Smooth muscle cell (in vitro differentiated cells): Measurements from ENCODE around the gene ST6GALNAC6. TPM values are rescaled to one million over a fixed set of nuclear protein-coding genes. Genes with fewer than 3 reads are reported as not detected.

Experiments used
- DNase-seq: peaks from one replicate; lab custom pipeline; 2025; ENCODE audit not compliant: unreplicated experiment; lab: John Stamatoyannopoulos, UW
- H2AFZ ChIP-seq: fragments of 200-600 bp; sonication (generic); 2 replicates; pipeline ENCODE4 v1.6.0; 2016; ENCODE audit warnings: antibody characterized with exemption, low read depth, mild to moderate bottlenecking
- H3F3A ChIP-seq: fragments of 200-600 bp; sonication (generic); 2 replicates; pipeline ENCODE4 v1.6.0; 2017; ENCODE audit warnings: antibody characterized with exemption, low read depth
- H3K27ac ChIP-seq: fragments of 200-600 bp; sonication (generic); 2 replicates; pipeline ENCODE4 v1.5.1; 2016; ENCODE audit warnings: low read depth, mild to moderate bottlenecking
- H3K27me3 ChIP-seq: fragments of 200-600 bp; sonication (generic); 2 replicates; pipeline ENCODE4 v1.6.1; 2016; ENCODE audit warnings: low read depth, mild to moderate bottlenecking
- H3K36me3 ChIP-seq: fragments of 200-600 bp; sonication (generic); 2 replicates; pipeline ENCODE4 v1.5.1; 2016; ENCODE audit warnings: low read depth
- H3K4me1 ChIP-seq: fragments of 200-600 bp; sonication (generic); 2 replicates; pipeline ENCODE4 v1.5.1; 2016; ENCODE audit warnings: low read depth
- H3K4me2 ChIP-seq: fragments of 200-600 bp; sonication (generic); 2 replicates; pipeline ENCODE4 v1.6.0; 2016; ENCODE audit warnings: mild to moderate bottlenecking
- H3K4me3 ChIP-seq: fragments of 200-600 bp; sonication (generic); 2 replicates; pipeline ENCODE4 v1.5.1; 2016; ENCODE audit warnings: mild to moderate bottlenecking
- H3K79me2 ChIP-seq: fragments of 200-600 bp; sonication (generic); 2 replicates; pipeline ENCODE4 v1.6.0; 2016; ENCODE audit warnings: low read depth, mild to moderate bottlenecking
- H3K9ac ChIP-seq: fragments of 200-600 bp; sonication (generic); 2 replicates; pipeline ENCODE4 v1.6.0; 2016; ENCODE audit warnings: low read depth
- H3K9me3 ChIP-seq: fragments of 200-600 bp; sonication (generic); replicated peaks from 2 replicates; pipeline ENCODE4 v1.5.1; 2016; ENCODE audit warnings: low read depth
- H4K20me1 ChIP-seq: fragments of 200-600 bp; sonication (generic); 2 replicates; pipeline ENCODE4 v1.6.0; 2016; ENCODE audit warnings: low read depth
- CTCF ChIP-seq: fragments of 200-600 bp; sonication (generic); IDR thresholded peaks from 2 replicates; pipeline ENCODE4 v1.5.1; 2017; ENCODE audit warnings: borderline replicate concordance, mild to moderate bottlenecking, antibody characterized with exemption; ENCODE audit not compliant: insufficient read depth, poor library complexity, severe bottlenecking
- WGBS: methylation state at CpG from one replicate; pipeline ENCODE4 v1.1.7; 2016; ENCODE audit warnings: low lambda C conversion rate; 5-methylcytosine and 5-hydroxymethylcytosine counted together
- polyA plus RNA-seq: library from polyadenylated mRNA; unstranded; fragments of >200 nt; fragmentation: Nextera tagmentation; extraction: Ambion mirVana; gene quantifications from 2 replicates; pipeline ENCODE4 v1.2.1, GENCODE V29; 2016
- total RNA-seq: library from RNA; depleted of rRNA; stranded (reverse); fragments of >200 nt; gene quantifications from 2 replicates; pipeline ENCODE4 v1.2.3, GENCODE V29; 2014

Gene ST6GALNAC6
- total and polyA plus RNA-seq, 2 experiments from 2014 or later: 36.4 to 65.8 TPM

- Histone ChIP-seq H3K36me3 (peaks cover 14% of the 10 kb centered on the region), H3K4me1 (peaks cover 21% of the 10 kb centered on the region), H4K20me1 (peaks cover 25% of the 10 kb centered on the region), H3K27ac (peak overlapping the region; percentile 36), H2AFZ (peak overlapping the region; percentile 82), H3K9me3 (no peaks in the 10 kb centered on the region), H3K79me2 (no peaks in the 10 kb centered on the region), H3K27me3 (no peaks in the 10 kb centered on the region), H3K4me2 (peak overlapping the region; percentile 91), H3K9ac (peak overlapping the region; percentile 87), H3F3A (peaks cover 5% of the 10 kb centered on the region), H3K4me3 (peak overlapping the region; percentile 68)
- DNase-seq: peak; percentile 64
- WGBS: 16% methylated on average over 25 of the region's 32 CpGs
- no peak for TF ChIP-seq CTCF
Measured at GRCh38 chr9:127898433-127899127, 823 bp downstream of the ST6GALNAC6 start.

DNA sequence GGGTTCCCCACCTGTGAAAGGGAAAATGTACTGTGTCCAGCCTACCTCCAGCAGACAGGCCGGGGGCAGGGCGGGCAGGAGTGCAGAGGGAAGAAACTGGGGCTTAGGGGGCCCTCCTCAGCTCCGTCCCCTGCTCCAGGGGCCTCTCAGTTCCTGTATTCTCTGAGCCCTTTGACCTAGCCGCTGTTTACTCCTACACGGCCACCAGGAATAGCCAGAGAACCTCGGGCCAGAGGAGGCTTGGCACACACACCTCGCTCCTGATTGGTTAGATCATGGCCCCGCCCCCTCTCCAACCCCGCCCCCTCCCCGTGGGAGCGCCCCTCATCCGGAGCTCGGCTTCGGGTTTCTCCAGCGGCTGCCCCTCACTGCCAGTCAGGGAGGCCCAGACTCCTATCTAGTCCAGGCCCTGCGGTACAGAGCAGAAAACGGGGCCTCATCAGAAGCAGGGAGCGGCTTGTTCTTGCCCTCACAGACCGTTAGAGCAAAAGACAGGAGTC lies 2.2 kb downstream of the ST6GALNAC6 start:
- Histone ChIP-seq H3K9ac (no peak overlapping the region), H3F3A (peaks cover 5% of the 10 kb centered on the region), H3K36me3 (peaks cover 17% of the 10 kb centered on the region), H3K4me3 (no peak overlapping the region), H3K9me3 (no peaks in the 10 kb centered on the region), H3K27ac (peak overlapping the region; percentile 19), H3K27me3 (no peaks in the 10 kb centered on the region), H3K79me2 (no peaks in the 10 kb centered on the region), H4K20me1 (peaks cover 25% of the 10 kb centered on the region), H3K4me1 (peaks cover 16% of the 10 kb centered on the region), H3K4me2 (peak overlapping the region; percentile 63), H2AFZ (no peak overlapping the region)
- peak; percentile 68 for DNase-seq
- TF ChIP-seq CTCF: no peak
- WGBS: 20% methylated on average over 16 of the region's 19 CpGs

DNA sequence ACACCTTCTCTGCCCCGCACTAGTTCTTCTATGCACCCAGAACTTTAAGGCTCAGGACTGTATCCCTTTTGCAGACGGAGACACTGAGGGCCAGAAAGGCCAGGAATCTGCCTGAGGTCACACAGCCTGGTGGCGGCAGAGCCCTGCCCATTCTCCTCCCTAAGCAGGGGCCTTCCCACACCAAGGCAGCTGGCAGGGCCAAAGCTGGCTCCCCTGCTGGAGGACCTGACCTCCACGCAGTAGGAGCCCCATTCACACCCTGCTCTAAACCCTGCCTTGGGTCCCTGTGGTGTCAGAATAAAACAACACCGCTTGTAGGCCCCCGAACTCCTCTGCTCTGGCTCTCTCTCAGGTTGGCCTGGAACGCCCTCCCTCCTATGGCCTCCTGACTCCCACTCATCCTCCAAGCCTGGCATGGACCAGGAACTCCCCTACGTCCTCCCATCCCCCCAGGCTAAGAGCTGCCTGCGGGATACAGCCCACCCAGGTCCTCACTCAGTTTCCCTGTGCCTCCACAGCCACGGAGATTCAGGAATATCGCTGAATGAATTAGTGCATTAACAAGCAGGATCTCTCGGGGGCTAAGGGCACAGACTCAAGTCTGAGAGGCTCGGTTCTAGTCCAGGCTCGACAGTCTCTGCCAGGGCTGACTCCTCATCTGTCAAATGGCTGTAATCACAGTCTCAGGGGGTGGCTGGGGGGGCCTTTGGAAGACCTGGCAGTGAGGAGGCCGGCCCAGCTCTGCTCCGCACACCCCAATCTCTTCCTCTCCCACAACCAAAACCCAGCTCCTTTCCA lies 2.8 kb downstream of the ST6GALNAC6 start:
- Histone ChIP-seq H3K4me1 (peaks cover 16% of the 10 kb centered on the region), H3K4me2 (no peak overlapping the region), H2AFZ (no peak overlapping the region), H3K9me3 (no peaks in the 10 kb centered on the region), H4K20me1 (peaks cover 25% of the 10 kb centered on the region), H3K79me2 (no peaks in the 10 kb centered on the region), H3K36me3 (peaks cover 17% of the 10 kb centered on the region), H3K27ac (no peak overlapping the region), H3K9ac (no peak overlapping the region), H3K4me3 (no peak overlapping the region), H3K27me3 (no peaks in the 10 kb centered on the region), H3F3A (peaks cover 5% of the 10 kb centered on the region)
- no peak for TF ChIP-seq CTCF
- no peak for DNase-seq
- 86% methylated on average over 16 of the region's 16 CpGs for WGBS
